HepG2 (cell line): ENCODE results near the gene C1orf141. TPM values are rescaled to one million over a fixed set of nuclear protein-coding genes. Genes with fewer than 3 reads are reported as not detected.

ENCODE experiments used
- ATAC-seq: fragments of 200-7000 bp; cut with Tn5 transposase; 3 replicates; pipeline ENCODE4 v1.9.1; 2020; ENCODE audit warnings: mild to moderate bottlenecking, moderate library complexity
- BruUV-seq: library from RNA; stranded (reverse); fragments of 400-500 nt; replicated peaks from 2 replicates; lab custom pipeline; 2021; lab: Mats Ljungman, UMichigan
- CTCF ChIA-PET: fragments of 300-600 bp; formaldehyde crosslinking; extraction: SDS; loops from one replicate; lab custom pipeline; 2021; ENCODE audit warnings: low total read pairs, inconsistent platforms, low intra/inter-chr PET ratio; lab: Yijun Ruan, JAX
- POLR2A ChIA-PET: fragments of 350-600 bp; sonication (Branson Sonifier 250); formaldehyde crosslinking; loops from one replicate; lab custom pipeline; 2020; ENCODE audit warnings: antibody characterized with exemption, inconsistent platforms; lab: Yijun Ruan, JAX
- DNase-seq: peaks from one replicate; pipeline ENCODE4 v3.0.0-alpha.2; 2015; ENCODE audit warnings: low spot score
- FAIRE-seq: peaks from 3 replicates; lab custom pipeline; 2011; peaks lifted over from hg19 to GRCh38; lab: Jason Lieb, UNC
- H2AFZ ChIP-seq: one replicate; pipeline ENCODE4 v1.6.1; 2011; ENCODE audit warnings: low read length, inconsistent platforms
- H3K27ac ChIP-seq: fragments of 300-600 bp; 3 replicates; pipeline ENCODE4 v1.8.0; 2011; ENCODE audit warnings: mixed run types, mild to moderate bottlenecking, mixed read lengths, low read length, inconsistent platforms; ENCODE audit not compliant: insufficient read depth; ENCODE audit errors: extremely low read length
- H3K27me3 ChIP-seq, 2 experiments: fragments of 200-600 bp in 1 of 2; 2 replicates in 1 of 2; 3 replicates in 1 of 2; pipeline versions ENCODE4 v1.6.0 to v1.8.0; 2011; ENCODE audit warnings: low read length in 2 of 2, mild to moderate bottlenecking in 2 of 2, moderate library complexity in 2 of 2, inconsistent platforms in 1 of 2; ENCODE audit not compliant: insufficient read depth in 2 of 2, control insufficient read depth in 1 of 2
- H3K36me3 ChIP-seq, 2 experiments: fragments of 200-600 bp in 1 of 2; replicated peaks in 1 of 2; 2 replicates in 1 of 2; 3 replicates in 1 of 2; pipeline versions ENCODE4 v1.5.1 to v1.8.0; 2011; ENCODE audit warnings: low read length in 2 of 2, inconsistent platforms in 1 of 2; ENCODE audit not compliant: insufficient read depth in 2 of 2, control insufficient read depth in 1 of 2
- H3K4me1 ChIP-seq: 2 replicates; pipeline ENCODE4 v1.5.1; 2012; ENCODE audit warnings: low read length, inconsistent platforms; ENCODE audit not compliant: insufficient read depth
- H3K4me2 ChIP-seq: 2 replicates; pipeline ENCODE4 v1.6.0; 2011; ENCODE audit warnings: low read depth, low read length, inconsistent platforms
- H3K4me3 ChIP-seq, 3 experiments: fragments of 200-600 bp in 1 of 3; sonication (generic), shearing (Covaris generic) in 1 of 3; replicated peaks in 1 of 3; 2 replicates each; pipeline ENCODE4 v1.5.1; 2011 to 2016; ENCODE audit warnings: low read length in 3 of 3, inconsistent platforms in 2 of 3, low read depth in 2 of 3, mild to moderate bottlenecking in 2 of 3, control low read depth in 1 of 3, mixed read lengths in 1 of 3; ENCODE audit not compliant: insufficient read depth in 1 of 3
- H3K79me2 ChIP-seq: one replicate; pipeline ENCODE4 v1.6.1; 2011; ENCODE audit warnings: low read length, inconsistent platforms; ENCODE audit not compliant: insufficient read depth
- H3K9ac ChIP-seq: 2 replicates; pipeline ENCODE4 v1.6.0; 2011; ENCODE audit warnings: mild to moderate bottlenecking, low read depth, low read length, inconsistent platforms; ENCODE audit not compliant: insufficient read depth
- H3K9me3 ChIP-seq: 2 replicates; pipeline ENCODE4 v1.5.1; 2012; ENCODE audit warnings: mild to moderate bottlenecking, low read length
- H4K20me1 ChIP-seq: 2 replicates; pipeline ENCODE4 v1.6.0; 2011; ENCODE audit warnings: inconsistent platforms, mild to moderate bottlenecking, low read length, moderate library complexity; ENCODE audit not compliant: insufficient read depth
- KLF6 ChIP-seq: IDR thresholded peaks from 2 replicates; pipeline ENCODE4 v1.8.0; 2016; ENCODE audit warnings: missing biosample characterization, missing genetic modification reagents
- MAFK ChIP-seq, 2 experiments: IDR thresholded peaks in 1 of 2; conservative IDR thresholded peaks in 1 of 2; 2 replicates each; pipeline ENCODE4 v1.6.1; 2011; ENCODE audit warnings: improper control_type of control experiment in 2 of 2, low read length in 2 of 2
- RBFOX2 ChIP-seq: fragments of 200-400 bp; formaldehyde crosslinking; IDR thresholded peaks from 2 replicates; pipeline ENCODE4 v1.6.1; 2017; ENCODE audit warnings: low read depth, mild to moderate bottlenecking, low read length
- RELA ChIP-seq: sonication (generic); formaldehyde crosslinking; IDR thresholded peaks from 2 replicates; pipeline ENCODE4 v1.4.0; 2020; ENCODE audit warnings: missing genetic modification reagents
- ZNF280B ChIP-seq: sonication (generic); formaldehyde crosslinking; IDR thresholded peaks from 2 replicates; pipeline ENCODE4 v1.5.0; 2020; ENCODE audit warnings: missing genetic modification reagents, mild to moderate bottlenecking, borderline replicate concordance
- ZNF543 ChIP-seq: sonication (generic); formaldehyde crosslinking; IDR thresholded peaks from 2 replicates; pipeline ENCODE4 v1.4.0; 2020; ENCODE audit warnings: mild to moderate bottlenecking, missing genetic modification reagents
- ZNF674 ChIP-seq: sonication (generic); formaldehyde crosslinking; IDR thresholded peaks from 2 replicates; pipeline ENCODE4 v1.5.0; 2020; ENCODE audit warnings: low read depth, mild to moderate bottlenecking, missing genetic modification reagents
- ZUFSP ChIP-seq: sonication (generic); formaldehyde crosslinking; IDR thresholded peaks from 2 replicates; pipeline ENCODE4 v1.9.0; 2021; ENCODE audit warnings: missing genetic modification reagents, mild to moderate bottlenecking, borderline replicate concordance
- WGBS: methylation state at CpG from one replicate; pipeline ENCODE4 v1.1.6; 2017; ENCODE audit warnings: low lambda C conversion rate; 5-methylcytosine and 5-hydroxymethylcytosine counted together
- in situ Hi-C: cut with HindIII; loops from 2 replicates; pipeline ENCODE4 v1.10.0; 2017; ENCODE audit warnings: low pct_unique_long_range_greater_than_20kb; ENCODE audit not compliant: extremely low pct_ligation_motif_present
- intact Hi-C: fragments of 100-400 bp; cut with micrococcal nuclease; formaldehyde crosslinking; loops from one replicate; pipeline ENCODE4 v1.10.0; 2022; ENCODE audit not compliant: unreplicated experiment
- polyA plus RNA-seq, 8 experiments: library from polyadenylated mRNA; depleted of rRNA in 3 of 8; stranded (reverse) in 7 of 8; unstranded in 1 of 8; fragments of >200 nt; fragmentation: Illumina TruSeq in 4 of 8; extraction: Trizol in 4 of 8; gene quantifications; 2 replicates each; pipeline versions ENCODE4 v1.2.1 to v1.2.3, GENCODE V29; 2011 to 2016; ENCODE audit warnings: low read depth in 4 of 8, missing spikeins in 1 of 8, mixed read lengths in 1 of 8; ENCODE audit not compliant: insufficient read depth in 1 of 8
- total RNA-seq, 5 experiments: library from RNA; depleted of rRNA; stranded (reverse); fragments of >200 nt; fragmentation: Illumina TruSeq; extraction: Trizol; gene quantifications; 2 replicates each; pipeline ENCODE4 v1.2.3, GENCODE V29; 2016; ENCODE audit warnings: low read depth in 1 of 5

C1orf141 gene
- total and polyA plus RNA-seq, 2 of the 13 experiments (the other 11 are each of a cell fraction or from before 2014, with no cell fraction given): not detected

GRCh38 chr1:67120855-67121619 lies 13.7 kb downstream of the C1orf141 start:
- Histone ChIP-seq H3K27ac (no peak overlapping the region), H3K36me3 (no peaks in the 10 kb centered on the region), H3K4me1 (peaks cover 12% of the 10 kb centered on the region; the same call in 1 of the 2 replicates), H3K4me3 (no peak overlapping the region), H3K27me3 (no peaks in the 10 kb centered on the region), H2AFZ (no peak overlapping the region), H3K9me3 (no peaks in the 10 kb centered on the region), H3K79me2 (no peaks in the 10 kb centered on the region), H3K9ac (no peak overlapping the region), H4K20me1 (no peaks in the 10 kb centered on the region), H3K4me2 (no peak overlapping the region)
- TF ChIP-seq ZNF280B: no peak
- TF ChIP-seq ZNF674: no peak
- peak; percentile 13 to 44; a peak in 1 of 4 replicates for TF ChIP-seq MAFK (conservative IDR thresholded peaks at IDR 0.05 in 1 of 2, IDR thresholded peaks at IDR 0.05 in 1 of 2; ENCODE audit: low read length in 2 of 2)
- TF ChIP-seq RELA (CRISPR knock-in tag): no peak
- no peak for TF ChIP-seq ZNF543 (CRISPR knock-in tag)
- TF ChIP-seq ZUFSP: no peak
- no peak for TF ChIP-seq KLF6 (CRISPR knock-in tag)
- TF ChIP-seq RBFOX2: no peak
- no TSS peak for BruUV-seq
- ATAC-seq (no peak), FAIRE-seq (no peak), DNase-seq (no peak)
- in situ Hi-C loops (no loop called here), intact Hi-C loops (no loop called here)
- 41% methylated on average over 4 of the region's 4 CpGs for WGBS
- CTCF ChIA-PET: no interaction called here
- POLR2A ChIA-PET: no interaction called here
